ENCODE data around the gene CD69. TPM values are rescaled to one million over a fixed set of nuclear protein-coding genes. Genes with fewer than 3 reads are reported as not detected.

Gene CD69
- total RNA-seq, 4 donors from 2014 or later: 0.47 to 2.6 (median 1.1) TPM

DNA sequence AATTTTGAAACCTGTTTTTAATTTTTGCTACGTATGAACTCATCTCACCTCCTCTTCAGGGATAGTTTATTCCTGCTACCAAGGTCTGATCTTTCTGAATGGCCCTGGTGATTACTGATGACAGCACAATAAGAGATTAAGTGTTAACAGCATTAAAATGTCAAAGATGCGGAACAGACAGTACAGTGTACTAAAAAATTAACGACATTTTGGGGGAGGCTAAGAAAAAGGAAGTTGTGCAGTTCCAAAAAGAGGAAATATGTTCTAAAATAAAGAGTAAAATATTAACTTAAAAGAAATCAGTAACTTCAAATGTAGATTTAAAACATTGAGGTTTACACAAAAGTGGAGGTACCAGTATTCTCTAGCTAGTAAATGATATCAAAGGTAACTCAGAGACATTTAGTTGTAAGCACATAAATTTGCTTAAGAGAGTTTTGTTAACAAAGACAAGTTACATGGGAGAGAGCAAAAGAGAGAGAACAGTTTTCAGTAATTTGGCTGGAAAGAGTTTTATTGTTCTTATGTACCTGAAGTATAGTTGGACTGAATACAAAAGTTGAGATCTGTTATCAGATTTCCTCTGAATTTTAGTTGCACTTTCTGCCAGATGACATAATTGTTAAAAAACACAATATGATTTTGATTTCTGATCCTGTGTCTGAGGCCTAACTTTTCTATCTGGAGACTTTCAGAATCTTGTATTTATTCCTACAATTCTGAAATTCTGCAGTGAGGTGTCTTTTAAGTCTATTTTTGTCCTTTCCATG is 23.6 kb downstream of the CD69 start:
- H3K9me3 ChIP-seq: no peaks in the 10 kb centered on the region
- TF ChIP-seq POLR2A (IDR thresholded peaks at IDR 0.05) (no peak), EP300 (IDR thresholded peaks at IDR 0.05) (no peak), POLR2AphosphoS5 (IDR thresholded peaks at IDR 0.05) (no peak)
- TF ChIP-seq, protein P1, sequence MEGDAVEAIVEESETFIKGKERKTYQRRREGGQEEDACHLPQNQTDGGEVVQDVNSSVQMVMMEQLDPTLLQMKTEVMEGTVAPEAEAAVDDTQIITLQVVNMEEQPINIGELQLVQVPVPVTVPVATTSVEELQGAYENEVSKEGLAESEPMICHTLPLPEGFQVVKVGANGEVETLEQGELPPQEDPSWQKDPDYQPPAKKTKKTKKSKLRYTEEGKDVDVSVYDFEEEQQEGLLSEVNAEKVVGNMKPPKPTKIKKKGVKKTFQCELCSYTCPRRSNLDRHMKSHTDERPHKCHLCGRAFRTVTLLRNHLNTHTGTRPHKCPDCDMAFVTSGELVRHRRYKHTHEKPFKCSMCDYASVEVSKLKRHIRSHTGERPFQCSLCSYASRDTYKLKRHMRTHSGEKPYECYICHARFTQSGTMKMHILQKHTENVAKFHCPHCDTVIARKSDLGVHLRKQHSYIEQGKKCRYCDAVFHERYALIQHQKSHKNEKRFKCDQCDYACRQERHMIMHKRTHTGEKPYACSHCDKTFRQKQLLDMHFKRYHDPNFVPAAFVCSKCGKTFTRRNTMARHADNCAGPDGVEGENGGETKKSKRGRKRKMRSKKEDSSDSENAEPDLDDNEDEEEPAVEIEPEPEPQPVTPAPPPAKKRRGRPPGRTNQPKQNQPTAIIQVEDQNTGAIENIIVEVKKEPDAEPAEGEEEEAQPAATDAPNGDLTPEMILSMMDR (IDR thresholded peaks at IDR 0.05): no peak
- H3K27ac ChIP-seq: peak overlapping the region in 3 of 4 donors; percentile 2 to 47 (median 15)
- H3K4me3 ChIP-seq: no peak overlapping the region
- H3K4me1 ChIP-seq: no peaks in the 10 kb centered on the region
- 31 to 47% methylated on average over 3 of the region's 3 CpGs for WGBS, 2 donors (ENCODE audit: low coverage in 1 of 2)
- no peak for ATAC-seq
- H3K27me3 ChIP-seq: no peaks in the 10 kb centered on the region
- H3K36me3 ChIP-seq: no peaks in the 10 kb centered on the region

DNA sequence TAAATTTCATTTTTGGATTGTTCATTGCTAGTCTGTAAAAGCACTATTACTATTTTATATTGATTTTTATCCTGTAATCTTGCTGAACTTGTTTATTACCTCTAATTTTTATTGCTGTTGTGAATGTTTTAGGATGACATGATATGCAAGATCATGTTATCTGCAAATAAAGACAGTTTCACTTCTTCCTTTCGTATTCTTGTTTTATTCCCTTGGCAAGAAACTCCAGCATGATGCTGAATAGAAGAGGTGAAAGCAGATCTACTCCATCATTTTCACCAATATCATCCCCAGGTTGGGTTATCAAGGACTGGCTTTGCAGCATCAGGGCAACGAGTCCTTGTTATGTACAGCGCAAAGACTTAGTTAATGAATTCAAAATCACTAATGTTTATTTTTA is 25.1 kb downstream of the CD69 start:
- H3K27me3 ChIP-seq: no peaks in the 10 kb centered on the region
- H3K27ac ChIP-seq: no peak overlapping the region
- no peak overlapping the region for H3K4me3 ChIP-seq
- H3K9me3 ChIP-seq: no peaks in the 10 kb centered on the region
- TF ChIP-seq POLR2A (IDR thresholded peaks at IDR 0.05) (no peak), POLR2AphosphoS5 (IDR thresholded peaks at IDR 0.05) (no peak), EP300 (IDR thresholded peaks at IDR 0.05) (no peak)
- TF ChIP-seq, protein P1 (IDR thresholded peaks at IDR 0.05): no peak
- WGBS, 2 donors (ENCODE audit: low coverage in 1 of 2): 74 to 78% methylated on average over 3 of the region's 3 CpGs
- H3K4me1 ChIP-seq: no peaks in the 10 kb centered on the region
- no peak for ATAC-seq
- H3K36me3 ChIP-seq: no peaks in the 10 kb centered on the region

DNA sequence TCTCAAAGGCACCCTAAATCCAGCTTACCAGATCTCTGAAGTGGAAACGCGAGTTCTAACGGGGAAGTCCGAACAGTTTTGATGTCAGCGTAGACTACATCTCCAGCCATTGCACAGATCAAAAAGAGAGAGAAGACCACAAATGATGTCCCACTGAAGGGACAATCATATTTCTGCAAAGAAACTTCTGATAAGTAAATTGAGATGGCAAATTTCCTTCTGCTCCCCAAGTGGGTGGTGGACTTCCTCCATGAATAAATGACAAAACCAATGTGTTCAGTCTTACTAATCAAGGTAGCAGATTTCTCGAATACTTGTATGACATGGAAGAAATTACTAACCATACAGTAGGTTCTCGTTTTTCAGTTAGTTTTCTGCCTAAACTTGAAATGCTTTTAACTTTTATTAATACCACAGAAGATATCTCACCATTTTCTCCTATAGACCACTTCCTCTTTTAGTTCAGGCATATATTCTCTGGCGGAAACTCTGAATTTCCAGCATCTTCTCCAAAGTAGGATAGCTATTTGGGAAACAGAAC is 27.7 kb downstream of the CD69 start, which contains the start of gene CLECL1:
CLECL1 (minus strand) TSS at position 177 of the 541 bp plus-strand sequence.
- WGBS, 2 donors (ENCODE audit: low coverage in 1 of 2): 68 to 82% methylated on average over 7 to 8 of the region's 8 CpGs

DNA sequence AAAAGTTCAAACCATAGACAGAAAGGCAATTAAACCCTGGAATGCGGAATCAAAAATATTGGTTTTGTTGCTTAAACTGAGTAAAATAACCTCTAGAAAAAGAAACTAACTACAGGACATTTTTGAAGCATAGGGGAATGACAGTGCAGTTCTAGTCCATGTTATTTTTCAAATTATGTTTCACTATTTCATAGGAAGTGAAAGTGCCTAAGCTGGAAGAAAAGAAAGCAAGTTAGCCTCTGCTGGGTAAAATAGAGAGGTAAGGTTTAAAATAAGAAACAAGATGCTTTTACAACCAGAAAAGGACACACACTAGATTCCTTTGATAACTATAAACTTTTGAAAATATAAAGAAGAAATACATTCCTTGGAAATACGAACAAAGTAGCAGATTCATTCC is 28.9 kb downstream of the CD69 start:
- H3K27ac ChIP-seq: no peak overlapping the region
- no peak overlapping the region for H3K4me3 ChIP-seq
- no peak for ATAC-seq
- H3K4me1 ChIP-seq: no peaks in the 10 kb centered on the region
- TF ChIP-seq POLR2AphosphoS5 (IDR thresholded peaks at IDR 0.05) (no peak), EP300 (IDR thresholded peaks at IDR 0.05) (no peak), POLR2A (IDR thresholded peaks at IDR 0.05) (no peak)
- TF ChIP-seq, protein P1 (IDR thresholded peaks at IDR 0.05): no peak
- H3K27me3 ChIP-seq: no peaks in the 10 kb centered on the region
- no peaks in the 10 kb centered on the region for H3K36me3 ChIP-seq
- WGBS, 2 donors (ENCODE audit: low coverage in 1 of 2): 73 to 90% methylated on average over 2 of the region's 2 CpGs
- H3K9me3 ChIP-seq: no peaks in the 10 kb centered on the region

More for the DNA sequence above, 27.7 kb downstream of the CD69 start, which contains the start of gene CLECL1:
- Histone ChIP-seq H3K4me3 (no peak within 1 kb of the TSS), H3K27ac (no peak within 1 kb of the TSS), H3K36me3 (no peaks in the 10 kb centered on the region), H3K27me3 (no peaks in the 10 kb centered on the region), H3K9me3 (no peaks in the 10 kb centered on the region), H3K4me1 (no peaks in the 10 kb centered on the region)
- no peak for TF ChIP-seq POLR2AphosphoS5 (IDR thresholded peaks at IDR 0.05)
- no peak for TF ChIP-seq EP300 (IDR thresholded peaks at IDR 0.05)
- TF ChIP-seq, protein P1 (IDR thresholded peaks at IDR 0.05): no peak
- TF ChIP-seq POLR2A (IDR thresholded peaks at IDR 0.05): no peak
- no peak for ATAC-seq

DNA sequence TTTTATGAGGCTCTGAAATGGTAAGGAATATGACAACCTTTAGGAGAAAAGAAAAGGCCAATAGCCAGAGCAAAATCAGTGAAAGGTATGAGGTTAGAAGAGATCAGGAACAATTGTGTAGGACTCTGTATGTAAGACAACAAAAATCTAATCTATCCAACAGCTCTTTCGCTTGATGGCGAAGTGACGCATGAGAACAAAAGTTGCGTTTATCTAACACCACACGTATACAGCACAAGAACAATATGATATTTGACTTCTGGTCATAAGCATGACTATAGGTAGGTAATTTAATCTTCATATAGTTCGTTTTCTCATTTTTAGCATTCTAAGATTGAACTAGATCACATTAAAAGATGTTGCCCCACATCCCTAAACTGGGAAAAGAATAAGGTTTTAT is 29.3 kb downstream of the CD69 start:
- no peak overlapping the region for H3K4me3 ChIP-seq

More for the DNA sequence above, 29.3 kb downstream of the CD69 start:
- ATAC-seq: no peak
- H3K9me3 ChIP-seq: no peaks in the 10 kb centered on the region
- H3K4me1 ChIP-seq: no peaks in the 10 kb centered on the region
- no peaks in the 10 kb centered on the region for H3K27me3 ChIP-seq
- no peak overlapping the region for H3K27ac ChIP-seq
- no peaks in the 10 kb centered on the region for H3K36me3 ChIP-seq
- TF ChIP-seq EP300 (IDR thresholded peaks at IDR 0.05): no peak
- TF ChIP-seq, protein P1 (IDR thresholded peaks at IDR 0.05): no peak
- TF ChIP-seq POLR2AphosphoS5 (IDR thresholded peaks at IDR 0.05): no peak
- TF ChIP-seq POLR2A (IDR thresholded peaks at IDR 0.05): no peak
- 69 to 83% methylated on average over 4 to 6 of the region's 6 CpGs for WGBS, 2 donors (ENCODE audit: low coverage in 1 of 2)

All from gastroesophageal sphincter (tissue), 4 donors.